Right lobe of liver (tissue), 4 donors: ENCODE measurements around the gene AR.

Experiments
- CTCF ChIP-seq, 4 donors: fragments of 200-600 bp in 3 of 4; fragments of 450-650 bp in 1 of 4; IDR thresholded peaks; one replicate each; pipeline versions ENCODE4 v1.5.1 to v1.8.0; 2016 to 2022; ENCODE audit warnings: antibody characterized with exemption in 4 of 4, mild to moderate bottlenecking in 2 of 4
- POLR2A ChIP-seq: fragments of 450-650 bp; IDR thresholded peaks from one replicate; pipeline ENCODE4 v1.6.1; 2017; ENCODE audit warnings: antibody characterized with exemption, mild to moderate bottlenecking
- donor health status: DM: no; HTN: no; CAD: no.
- donor health status: DM: no; HTN: no; CAD: no.
- donor health status: DM: no; HTN: yes; CAD: no.

- TF ChIP-seq CTCF (IDR thresholded peaks at IDR 0.05), result no peak
- no peak for TF ChIP-seq POLR2A
Measured at GRCh38 chrX:67568769-67569168, 24.9 kb downstream of the AR start.
